ENCODE measurements around the gene FGGY. TPM values are rescaled to one million over a fixed set of nuclear protein-coding genes. Genes with fewer than 3 reads are reported as not detected.
"Not testable (repeated sequence)": the region's sequence is repeated elsewhere in the genome, so short reads cannot be mapped to it uniquely, and the experiment has no call there.

The FGGY gene
- total RNA-seq, 2 experiments from 2014 or later = 11.9 to 13.6 TPM

GRCh38 chr1:59641836-59642235 lies 344.9 kb downstream of the FGGY start:
- ATAC-seq (no peak), DNase-seq (no peak)
- ChIA-PET CTCF (no interaction called here), POLR2A (no interaction called here)
- intact Hi-C loops (cut with micrococcal nuclease) = no loop called here
- no peaks in the 10 kb centered on the region for H3K9me3 Mint-ChIP-seq
- H3K4me1 Mint-ChIP-seq (ENCODE audit: low read depth) = no peaks in the 10 kb centered on the region
- H3K27me3 Mint-ChIP-seq = no peaks in the 10 kb centered on the region
- H3K27ac Mint-ChIP-seq = no peak overlapping the region
- H3K36me3 Mint-ChIP-seq (ENCODE audit: low read depth) = no peaks in the 10 kb centered on the region
- H3K4me3 Mint-ChIP-seq = no peak overlapping the region
- no peak for TF ChIP-seq CTCF (IDR thresholded peaks at IDR 0.05)

DNA sequence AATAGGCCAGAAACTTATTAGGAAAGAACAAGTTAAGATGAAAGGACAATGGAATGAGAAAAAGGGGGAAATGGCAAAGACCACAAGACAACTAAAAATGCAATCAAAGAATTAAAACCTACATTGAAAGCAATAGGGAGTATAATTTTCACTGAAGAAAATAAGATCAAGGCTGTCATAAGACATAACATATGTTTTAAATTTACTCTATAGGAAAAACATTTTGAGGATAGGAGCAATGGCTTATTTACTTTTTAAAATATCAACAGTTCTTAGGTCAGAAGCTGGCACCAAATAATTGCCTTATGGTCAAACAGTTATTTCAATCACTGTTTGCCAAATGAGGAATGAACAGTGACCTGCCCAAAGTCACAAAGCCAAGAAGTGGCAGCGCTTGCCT lies 346.6 kb downstream of the FGGY start:
- intact Hi-C loops (cut with micrococcal nuclease) = no loop called here

DNA sequence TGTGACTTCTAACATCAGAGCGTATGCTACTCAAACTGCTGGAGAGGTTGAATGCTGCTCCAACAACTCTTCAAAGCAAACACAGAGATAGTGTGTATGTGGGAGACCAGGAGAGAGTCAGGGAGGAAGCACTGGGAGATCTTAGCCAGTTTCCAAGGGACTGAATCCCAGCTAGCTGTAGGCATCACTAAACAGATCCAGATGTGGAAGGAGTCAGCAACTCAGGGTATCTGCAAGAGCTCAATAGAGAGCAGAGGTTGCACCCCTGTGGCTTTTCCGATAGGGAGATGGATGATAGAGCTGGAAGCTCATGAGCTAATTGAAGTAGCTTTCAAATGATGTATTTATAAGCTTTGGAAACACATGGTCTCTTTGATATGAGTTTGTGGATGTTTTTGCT lies 349.0 kb downstream of the FGGY start:
- H3K36me3 Mint-ChIP-seq (ENCODE audit: low read depth) = no peaks in the 10 kb centered on the region
- DNase-seq (no peak), ATAC-seq (no peak)
- no peaks in the 10 kb centered on the region for H3K9me3 Mint-ChIP-seq
- TF ChIP-seq CTCF (IDR thresholded peaks at IDR 0.05) = no peak
- H3K27ac Mint-ChIP-seq = no peak overlapping the region
- intact Hi-C loops (cut with micrococcal nuclease) = no loop called here
- ChIA-PET POLR2A (no interaction called here), CTCF (no interaction called here)
- no peaks in the 10 kb centered on the region for H3K4me1 Mint-ChIP-seq (ENCODE audit: low read depth)
- no peaks in the 10 kb centered on the region for H3K27me3 Mint-ChIP-seq
- H3K4me3 Mint-ChIP-seq = no peak overlapping the region

More for the DNA sequence above, 346.6 kb downstream of the FGGY start:
- Mint-ChIP-seq H3K9me3 (no peaks in the 10 kb centered on the region), H3K36me3 (ENCODE audit: low read depth) (no peaks in the 10 kb centered on the region), H3K4me3 (no peak overlapping the region), H3K27me3 (no peaks in the 10 kb centered on the region), H3K27ac (no peak overlapping the region), H3K4me1 (ENCODE audit: low read depth) (no peaks in the 10 kb centered on the region)
- ATAC-seq (no peak), DNase-seq (no peak)
- no peak for TF ChIP-seq CTCF (IDR thresholded peaks at IDR 0.05)
- CTCF ChIA-PET = no interaction called here
- POLR2A ChIA-PET = no interaction called here

- CTCF ChIA-PET; H3K27ac Mint-ChIP-seq; POLR2A ChIA-PET; ATAC-seq; DNase-seq; H3K4me3 Mint-ChIP-seq; H3K9me3 Mint-ChIP-seq; H3K36me3 Mint-ChIP-seq (ENCODE audit: low read depth); H3K27me3 Mint-ChIP-seq; intact Hi-C loops (cut with micrococcal nuclease); H3K4me1 Mint-ChIP-seq (ENCODE audit: low read depth): not testable (repeated sequence)
Observed at GRCh38 chr1:59653142-59653958, 356.5 kb downstream of the FGGY start.

GRCh38 chr1:59653968-59654367 lies 357.1 kb downstream of the FGGY start:
- no peaks in the 10 kb centered on the region for H3K27me3 Mint-ChIP-seq
- POLR2A ChIA-PET = no interaction called here
- no peaks in the 10 kb centered on the region for H3K4me1 Mint-ChIP-seq (ENCODE audit: low read depth)
- H3K36me3 Mint-ChIP-seq (ENCODE audit: low read depth) = no peaks in the 10 kb centered on the region
- intact Hi-C loops (cut with micrococcal nuclease) = no loop called here
- DNase-seq = no peak
- H3K27ac Mint-ChIP-seq = no peak overlapping the region
- H3K4me3 Mint-ChIP-seq = no peak overlapping the region
- CTCF ChIA-PET = no interaction called here
- no peak for ATAC-seq
- H3K9me3 Mint-ChIP-seq = peaks cover 1% of the 10 kb centered on the region
- no peak for TF ChIP-seq CTCF (IDR thresholded peaks at IDR 0.05)
